Stomach (tissue), 19 donors: ENCODE measurements around the gene SLC31A1. TPM values are rescaled to one million over a fixed set of nuclear protein-coding genes. Genes with fewer than 3 reads are reported as not detected.

Experiments
- DNase-seq, 2 donors: peaks; one replicate each; pipeline versions ENCODE4 v3.0.0 to v3.0.0-alpha.2; 2013 to 2019
- H3K27ac ChIP-seq, 5 donors: fragments of 200-600 bp in 4 of 5; sonication (generic) in 4 of 5; one replicate each; pipeline ENCODE4 v1.5.1; 2013 to 2019; ENCODE audit warnings: mild to moderate bottlenecking in 1 of 5, moderate library complexity in 1 of 5
- H3K27me3 ChIP-seq, 3 donors: fragments of 200-600 bp; sonication (generic); one replicate each; pipeline ENCODE4 v1.5.1; 2017 to 2019; ENCODE audit warnings: mixed run types in 1 of 3
- H3K36me3 ChIP-seq, 4 donors: fragments of 200-600 bp; sonication (generic); 1 replicate in 3 of 4; 2 replicates in 1 of 4; pipeline ENCODE4 v1.5.1; 2016 to 2019
- H3K4me1 ChIP-seq, 4 donors: fragments of 200-600 bp; sonication (generic); one replicate each; pipeline ENCODE4 v1.5.1; 2016 to 2019
- H3K4me3 ChIP-seq, 4 donors: fragments of 200-600 bp; sonication (generic) in 3 of 4; one replicate each; pipeline ENCODE4 v1.5.1; 2016 to 2019; ENCODE audit warnings: mild to moderate bottlenecking in 1 of 4
- H3K9me3 ChIP-seq, 4 donors: fragments of 200-600 bp; sonication (generic); one replicate each; pipeline ENCODE4 v1.5.1; 2016 to 2019
- CTCF ChIP-seq, 7 experiments: fragments of 450-650 bp in 4 of 7; fragments of 200-600 bp in 3 of 7; sonication (generic) in 3 of 7; IDR thresholded peaks; one replicate each; pipeline ENCODE4 v1.5.1; 2016 to 2019; ENCODE audit warnings: antibody characterized with exemption in 7 of 7, control low read depth in 2 of 7, mild to moderate bottlenecking in 1 of 7
- EP300 ChIP-seq: sonication (generic); formaldehyde crosslinking; IDR thresholded peaks from one replicate; pipeline ENCODE4 v1.6.1; 2017; ENCODE audit warnings: antibody characterized with exemption
- POLR2A ChIP-seq, 4 donors: fragments of 450-650 bp; IDR thresholded peaks; one replicate each; pipeline ENCODE4 v1.6.1; 2016; ENCODE audit warnings: antibody characterized with exemption in 4 of 4, control low read depth in 2 of 4, mild to moderate bottlenecking in 1 of 4, moderate library complexity in 1 of 4
- POLR2AphosphoS5 ChIP-seq, 3 donors: sonication (generic); formaldehyde crosslinking; IDR thresholded peaks; one replicate each; pipeline ENCODE4 v1.6.1; 2016; ENCODE audit warnings: antibody characterized with exemption in 3 of 3
- WGBS, 5 donors: extraction: QIAGEN DNeasy Blood & Tissue Kit in 3 of 5; methylation state at CpG; one replicate each; pipeline versions ENCODE4 v1.1.5 to v1.1.7; 2013 to 2018; 5-methylcytosine and 5-hydroxymethylcytosine counted together
- intact Hi-C: fragments of 100-400 bp; cut with DNase I; formaldehyde crosslinking; loops from one replicate; pipeline ENCODE4 v1.15.1; 2023; ENCODE audit warnings: low total_unique reads
- long read RNA-seq, 10 donors: transcript quantifications; one replicate each; lab custom pipeline, GENCODE V29; 2026
- polyA plus RNA-seq, 3 donors: library from polyadenylated mRNA; stranded (reverse); fragments of 200-250 nt; gene quantifications; one replicate each; pipeline ENCODE4 v1.2.3, GENCODE V29; 2013
- total RNA-seq, 5 donors: library from RNA; depleted of rRNA; stranded (reverse); fragments of >200 nt; gene quantifications; one replicate each; pipeline versions ENCODE4 v1.1.0 to v1.2.3, GENCODE V29; 2014 to 2016
- donor health status: healthy with polysubstance abuse.
- donor health status: Bipolar disorder and iron deficiency.
- donor health status: healthy.

Gene SLC31A1
- 100 to 1,000 TPM in 1 of 5 donors, 10 to 100 TPM in 4; 11.1 to 106 (median 18.8) TPM for total RNA-seq
- 1 to 10 TPM; 4.7 to 8.2 (median 4.9) TPM for polyA plus RNA-seq
- long read RNA-seq, donor 1, full-length matches to known transcripts = 4 of 4 reads
- long read RNA-seq, donor 1, partial matches to known transcripts = 0 of 4 reads
- long read RNA-seq, donor 1, other reads (novel, unspliced or antisense) = 0 of 4 reads
- long read RNA-seq, donor 2, full-length matches to known transcripts = 3 of 29 reads
- long read RNA-seq, donor 2, partial matches to known transcripts = 0 of 29 reads
- long read RNA-seq, donor 2, other reads (novel, unspliced or antisense) = 26 of 29 reads
- long read RNA-seq, donor 3, full-length matches to known transcripts = 5 of 5 reads
- long read RNA-seq, donor 3, partial matches to known transcripts = 0 of 5 reads
- long read RNA-seq, donor 3, other reads (novel, unspliced or antisense) = 0 of 5 reads
- long read RNA-seq, donor 4, full-length matches to known transcripts = 1 of 1 reads
- long read RNA-seq, donor 4, partial matches to known transcripts = 0 of 1 reads
- long read RNA-seq, donor 4, other reads (novel, unspliced or antisense) = 0 of 1 reads
- long read RNA-seq, donor 5, full-length matches to known transcripts = 15 of 15 reads
- long read RNA-seq, donor 5, partial matches to known transcripts = 0 of 15 reads
- long read RNA-seq, donor 5, other reads (novel, unspliced or antisense) = 0 of 15 reads
- long read RNA-seq, donor 6, full-length matches to known transcripts = 19 of 105 reads
- long read RNA-seq, donor 6, partial matches to known transcripts = 35 of 105 reads
- long read RNA-seq, donor 6, other reads (novel, unspliced or antisense) = 51 of 105 reads
- long read RNA-seq, donor 7, full-length matches to known transcripts = 4 of 4 reads
- long read RNA-seq, donor 7, partial matches to known transcripts = 0 of 4 reads
- long read RNA-seq, donor 7, other reads (novel, unspliced or antisense) = 0 of 4 reads
- long read RNA-seq, donor 8, full-length matches to known transcripts = 6 of 6 reads
- long read RNA-seq, donor 8, partial matches to known transcripts = 0 of 6 reads
- long read RNA-seq, donor 8, other reads (novel, unspliced or antisense) = 0 of 6 reads
- long read RNA-seq, donor 9, full-length matches to known transcripts = 7 of 64 reads
- long read RNA-seq, donor 9, partial matches to known transcripts = 10 of 64 reads
- long read RNA-seq, donor 9, other reads (novel, unspliced or antisense) = 47 of 64 reads
- long read RNA-seq, donor 10, full-length matches to known transcripts = 2 of 2 reads
- long read RNA-seq, donor 10, partial matches to known transcripts = 0 of 2 reads
- long read RNA-seq, donor 10, other reads (novel, unspliced or antisense) = 0 of 2 reads

GRCh38 chr9:113221003-113221799 lies at the start of gene SLC31A1, which contains the start of gene FKBP15:
Gene SLC31A1 (plus strand): TSS chr9:113221544. CDS start chr9:113256149, 34,605 bp downstream.
Gene FKBP15 (minus strand): TSS chr9:113221277. CDS start chr9:113221243, 34 bp downstream.
- intact Hi-C loops = no loop called here
- 0 to 1% (median 1%) methylated on average over 39 to 65 of the region's 65 CpGs for WGBS, 5 donors
- TF ChIP-seq POLR2AphosphoS5 (IDR thresholded peaks at IDR 0.05) (peak; percentile 84 to 97 (median 96)), POLR2A (IDR thresholded peaks at IDR 0.05) (peak in 2 of 4 donors; percentile 42 to 46), CTCF (IDR thresholded peaks at IDR 0.05) (no peak), EP300 (no peak)
- H3K27ac ChIP-seq = peak within 1 kb of the TSS; percentile 79 to 93 (median 90)
- peak; percentile 99 to 100 for DNase-seq
- H3K27me3 ChIP-seq = no peaks in the 10 kb centered on the region
- no peaks in the 10 kb centered on the region for H3K36me3 ChIP-seq
- peak within 1 kb of the TSS; percentile 71 to 75 (median 72) for H3K4me3 ChIP-seq
- H3K4me1 ChIP-seq = peaks cover 31 to 71% (median 49%) of the 10 kb centered on the region in 4 donors
- no peaks in the 10 kb centered on the region for H3K9me3 ChIP-seq

- intact Hi-C loops = no loop called here
- 86 to 95% (median 92%) methylated on average over 3 of the region's 3 CpGs for WGBS, 5 donors
- H3K4me1 ChIP-seq = no peaks in the 10 kb centered on the region
- peaks cover 79 to 98% (median 97%) of the 10 kb centered on the region in 4 donors for H3K36me3 ChIP-seq
- no peak overlapping the region for H3K4me3 ChIP-seq
- H3K27me3 ChIP-seq = no peaks in the 10 kb centered on the region
- H3K27ac ChIP-seq = no peak overlapping the region
- DNase-seq = no peak
- no peak for TF ChIP-seq EP300
- TF ChIP-seq POLR2AphosphoS5 (IDR thresholded peaks at IDR 0.05) = no peak
- TF ChIP-seq POLR2A (IDR thresholded peaks at IDR 0.05) = no peak
- no peak for TF ChIP-seq CTCF (IDR thresholded peaks at IDR 0.05)
- H3K9me3 ChIP-seq = no peaks in the 10 kb centered on the region
Measured at GRCh38 chr9:113173341-113173740, 48.0 kb upstream of the SLC31A1 start.

GRCh38 chr9:113176803-113177202 lies 44.5 kb upstream of the SLC31A1 start:
- H3K27ac ChIP-seq = no peak overlapping the region
- DNase-seq = no peak
- H3K4me3 ChIP-seq = no peak overlapping the region
- H3K9me3 ChIP-seq = no peaks in the 10 kb centered on the region
- H3K27me3 ChIP-seq = no peaks in the 10 kb centered on the region
- intact Hi-C loops = no loop called here
- no peak for TF ChIP-seq POLR2AphosphoS5 (IDR thresholded peaks at IDR 0.05)
- no peak for TF ChIP-seq POLR2A (IDR thresholded peaks at IDR 0.05)
- no peak for TF ChIP-seq EP300
- no peak for TF ChIP-seq CTCF (IDR thresholded peaks at IDR 0.05)
- WGBS, 5 donors = 91 to 99% (median 95%) methylated on average over 6 of the region's 6 CpGs
- H3K36me3 ChIP-seq = peaks cover 44 to 98% (median 97%) of the 10 kb centered on the region in 4 donors
- no peaks in the 10 kb centered on the region for H3K4me1 ChIP-seq
